Activated T-cell treated with anti-CD3 and anti-CD28 coated beads for 48 hours (primary cell): Measurements from ENCODE around the gene MAPKAPK2.

Source experiments
- DNase-seq: peaks from one replicate; pipeline ENCODE4 v3.0.0-alpha.2; 2020; ENCODE audit warnings: low read depth

Gene MAPKAPK2

DNA sequence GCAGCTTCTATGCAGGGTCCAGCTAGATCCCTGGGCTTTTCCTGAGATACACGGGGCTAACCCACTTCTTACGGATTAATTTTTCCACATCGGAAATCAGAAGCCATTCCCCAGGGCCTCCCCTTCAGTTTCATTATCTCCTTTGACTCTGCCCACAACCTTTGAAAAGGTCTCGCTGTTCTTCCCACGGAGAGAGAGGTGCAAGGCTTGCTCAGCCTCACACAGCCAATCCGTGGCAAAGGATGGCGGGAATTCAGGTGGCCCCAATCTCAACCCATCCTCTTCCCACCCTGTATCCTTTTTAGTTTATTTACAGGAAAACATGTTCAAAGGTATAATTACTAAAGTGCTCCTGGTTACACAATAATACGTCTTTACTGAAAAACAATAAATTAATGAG is 702 bp upstream of the MAPKAPK2 start:
- DNase-seq, result no peak

DNA sequence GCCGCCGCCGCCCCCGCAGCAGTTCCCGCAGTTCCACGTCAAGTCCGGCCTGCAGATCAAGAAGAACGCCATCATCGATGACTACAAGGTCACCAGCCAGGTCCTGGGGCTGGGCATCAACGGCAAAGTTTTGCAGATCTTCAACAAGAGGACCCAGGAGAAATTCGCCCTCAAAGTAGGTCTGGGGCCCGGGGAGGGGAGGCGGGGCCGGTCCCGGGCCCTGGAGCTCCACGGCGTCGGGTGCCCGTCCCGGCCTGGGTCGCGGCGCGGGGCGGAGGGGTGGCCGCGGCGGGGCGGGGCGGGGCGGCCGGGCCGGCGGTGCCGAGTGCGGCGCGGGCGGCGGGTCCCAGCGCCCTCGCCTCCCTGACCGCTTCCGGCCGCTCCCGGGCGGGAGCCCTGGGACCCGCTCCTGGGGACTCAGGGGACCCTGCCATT is 646 bp downstream of the MAPKAPK2 start:
- peak; percentile 46 for DNase-seq

- no peak for DNase-seq
These were observed 1.2 kb downstream of the MAPKAPK2 start for GRCh38 chr1:206685769-206686477.

- DNase-seq, result no peak
These were observed 2.0 kb downstream of the MAPKAPK2 start for GRCh38 chr1:206686478-206687249.

DNA sequence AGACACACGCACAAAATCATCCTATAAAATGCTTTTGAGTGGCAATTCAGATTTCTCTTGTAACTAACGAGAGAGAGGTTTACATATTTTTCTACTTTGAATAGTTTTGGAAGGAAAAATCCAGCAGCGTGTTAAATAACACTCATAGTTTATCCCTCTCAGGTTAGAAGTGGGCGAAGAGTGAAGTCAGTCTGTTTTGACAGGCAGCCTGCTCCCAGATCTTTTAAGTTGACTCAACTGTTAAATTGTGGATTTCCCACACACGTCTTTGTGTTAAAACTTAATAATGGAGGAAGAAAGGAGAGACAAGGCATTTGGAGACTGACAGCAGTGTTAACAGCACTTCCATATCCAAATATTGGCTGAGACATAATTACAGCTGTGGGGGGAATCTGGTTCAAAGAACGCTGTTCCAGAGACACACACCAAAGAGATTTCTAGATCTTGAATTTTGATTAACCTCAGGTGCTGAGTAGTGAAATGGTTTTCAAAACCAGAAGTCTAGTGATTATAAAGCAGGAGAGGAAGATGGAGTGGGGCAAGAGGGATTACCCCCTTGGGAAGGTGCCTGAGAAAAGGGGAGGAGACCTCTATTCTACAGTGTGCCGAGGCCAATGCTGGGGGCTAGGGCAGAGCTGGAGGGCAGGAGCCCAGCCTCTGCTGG is 2.7 kb downstream of the MAPKAPK2 start:
- no peak for DNase-seq

GRCh38 chr1:206687915-206688442 is 3.3 kb downstream of the MAPKAPK2 start:
- no peak for DNase-seq

DNA sequence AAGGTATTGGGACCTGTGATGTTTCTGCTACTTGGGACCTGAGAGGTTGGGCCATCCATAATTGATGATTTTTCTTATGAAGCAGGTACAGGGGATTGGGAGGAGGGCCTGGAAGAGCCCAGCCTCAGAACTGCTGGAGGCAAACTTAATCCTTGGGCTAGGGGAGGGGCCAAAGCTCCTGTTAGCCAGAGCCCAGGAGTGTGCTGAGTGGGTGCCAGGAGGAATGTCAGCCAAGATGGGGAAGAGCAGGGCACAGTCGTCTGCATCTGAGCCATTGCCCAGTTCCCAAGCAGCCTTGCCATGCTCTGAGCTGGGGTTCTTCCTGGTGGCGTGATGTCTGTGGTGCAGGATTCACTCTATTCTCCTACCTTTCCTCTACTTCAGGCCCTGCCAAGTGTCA is 5.8 kb downstream of the MAPKAPK2 start:
- DNase-seq, result no peak

GRCh38 chr1:206691604-206692003 is 6.9 kb downstream of the MAPKAPK2 start:
- DNase-seq, result no peak

- DNase-seq, result no peak
These were observed 8.3 kb downstream of the MAPKAPK2 start for GRCh38 chr1:206693029-206693428.

DNA sequence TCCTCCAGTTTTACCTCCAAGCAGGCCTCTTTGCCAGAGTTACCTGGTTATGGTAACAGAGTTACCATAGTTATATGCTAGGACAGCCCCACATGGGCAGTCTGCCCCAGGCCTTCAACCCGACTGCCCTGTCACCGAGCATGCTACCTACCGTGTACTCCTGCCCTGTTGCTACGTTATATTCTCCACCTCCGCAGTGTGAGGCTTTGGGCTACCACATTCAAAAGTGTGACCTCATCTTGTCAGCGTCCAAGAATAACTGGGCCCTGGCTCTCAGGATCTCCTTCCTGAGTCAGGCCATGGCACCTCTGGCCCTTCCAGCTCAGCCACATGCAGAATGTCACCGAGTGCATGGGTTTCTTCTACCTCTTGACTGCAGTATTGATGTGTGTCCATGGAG is 8.9 kb downstream of the MAPKAPK2 start:
- DNase-seq, result no peak

DNA sequence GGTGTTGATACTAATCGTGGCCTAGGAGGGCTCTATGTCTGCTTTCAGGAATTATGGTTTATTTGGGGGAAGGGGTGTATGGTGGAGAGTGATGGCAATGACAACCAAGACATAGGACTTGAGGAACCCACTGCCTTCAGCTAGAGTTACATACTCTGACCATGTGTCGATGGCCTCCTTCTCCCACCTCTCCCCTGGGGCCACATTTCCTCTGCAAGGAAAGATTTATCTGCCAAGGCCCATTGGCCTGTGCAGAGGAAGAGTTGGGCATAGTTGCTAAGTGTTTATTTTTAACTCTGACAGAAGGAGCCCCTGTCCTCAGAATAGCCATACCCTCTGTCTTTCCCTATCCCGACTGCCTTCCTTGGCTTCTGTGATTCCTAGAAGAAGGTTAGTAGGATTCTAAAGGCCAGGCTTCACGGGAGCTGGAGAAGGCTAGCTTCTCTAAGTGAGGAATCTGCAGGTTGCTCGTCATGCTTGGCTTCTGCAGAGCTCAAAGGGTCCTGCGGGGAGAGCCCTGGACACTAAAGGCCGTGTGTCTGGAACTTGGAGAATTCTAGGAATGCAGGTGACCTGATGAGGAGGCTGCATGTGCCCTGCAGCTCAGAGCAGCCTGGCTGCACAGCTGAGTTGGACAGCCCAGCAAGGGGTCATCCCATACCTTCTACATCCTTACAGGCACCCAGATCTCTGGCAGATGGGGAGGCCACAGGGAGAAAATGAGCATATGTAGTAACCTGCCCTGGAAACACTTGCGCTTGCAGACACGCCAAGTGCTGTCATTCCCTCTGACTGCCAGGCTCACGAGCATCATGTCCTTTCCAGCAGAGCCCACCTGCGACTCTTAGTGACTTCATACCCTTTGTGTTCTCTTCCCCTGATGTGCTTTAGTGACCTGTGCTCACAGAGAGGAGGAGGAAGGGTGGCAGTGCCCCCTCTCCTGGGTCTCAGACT is 9.7 kb downstream of the MAPKAPK2 start:
- DNase-seq, result no peak

GRCh38 chr1:206695733-206696132 is 11.0 kb downstream of the MAPKAPK2 start:
- no peak for DNase-seq

- no peak for DNase-seq
These were observed 12.3 kb downstream of the MAPKAPK2 start for GRCh38 chr1:206696812-206697585.

- DNase-seq, result no peak
These were observed 13.3 kb downstream of the MAPKAPK2 start for GRCh38 chr1:206698011-206698410.

DNA sequence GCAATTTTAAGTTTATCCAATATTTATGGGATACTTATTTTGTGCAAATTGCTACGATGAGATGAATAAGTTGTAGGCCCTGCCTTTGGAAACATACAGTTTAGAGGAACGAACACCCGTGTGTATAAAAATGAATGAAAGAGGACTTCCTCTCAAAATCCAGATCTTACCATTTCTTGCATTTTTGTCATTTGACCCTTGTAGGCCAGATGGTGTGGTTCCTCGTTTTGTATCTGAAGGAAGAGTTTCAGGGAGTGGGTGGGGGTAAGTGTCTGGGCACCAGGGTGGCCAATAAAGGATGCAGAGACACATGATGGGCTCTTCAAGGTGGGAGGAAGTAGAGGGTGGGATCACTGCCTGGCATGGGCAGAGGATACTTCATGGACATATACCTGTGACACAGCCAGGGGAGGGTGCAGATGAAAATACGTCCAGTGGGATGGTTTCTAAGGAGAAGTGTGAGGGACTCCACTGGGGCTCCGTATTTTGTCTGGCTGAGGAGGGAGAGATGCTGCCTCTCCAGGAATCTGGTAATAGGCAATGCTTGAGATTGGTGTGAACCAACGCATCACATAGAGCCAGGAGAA is 14.4 kb downstream of the MAPKAPK2 start:
- DNase-seq, result no peak

DNA sequence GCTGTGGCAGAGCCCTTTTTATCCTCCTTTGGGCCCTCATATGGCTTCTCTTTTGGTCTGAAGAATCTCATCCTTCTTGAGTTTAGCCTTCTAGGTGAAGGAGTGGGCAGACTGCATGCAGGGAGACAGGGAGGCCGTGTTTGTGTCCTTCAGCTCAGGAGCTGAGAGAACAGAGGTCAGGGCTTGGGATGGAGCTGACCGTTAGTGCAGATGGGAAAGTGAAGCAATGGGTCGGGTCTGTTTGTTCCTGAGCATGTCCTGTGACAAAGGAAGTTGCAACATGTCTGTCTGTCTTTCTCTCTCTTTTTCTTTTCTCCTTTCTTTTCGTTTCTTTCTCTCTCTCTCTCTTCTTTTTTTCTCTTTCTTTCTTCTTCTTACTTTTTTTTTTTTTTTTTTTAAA is 14.9 kb downstream of the MAPKAPK2 start:
- no peak for DNase-seq

DNA sequence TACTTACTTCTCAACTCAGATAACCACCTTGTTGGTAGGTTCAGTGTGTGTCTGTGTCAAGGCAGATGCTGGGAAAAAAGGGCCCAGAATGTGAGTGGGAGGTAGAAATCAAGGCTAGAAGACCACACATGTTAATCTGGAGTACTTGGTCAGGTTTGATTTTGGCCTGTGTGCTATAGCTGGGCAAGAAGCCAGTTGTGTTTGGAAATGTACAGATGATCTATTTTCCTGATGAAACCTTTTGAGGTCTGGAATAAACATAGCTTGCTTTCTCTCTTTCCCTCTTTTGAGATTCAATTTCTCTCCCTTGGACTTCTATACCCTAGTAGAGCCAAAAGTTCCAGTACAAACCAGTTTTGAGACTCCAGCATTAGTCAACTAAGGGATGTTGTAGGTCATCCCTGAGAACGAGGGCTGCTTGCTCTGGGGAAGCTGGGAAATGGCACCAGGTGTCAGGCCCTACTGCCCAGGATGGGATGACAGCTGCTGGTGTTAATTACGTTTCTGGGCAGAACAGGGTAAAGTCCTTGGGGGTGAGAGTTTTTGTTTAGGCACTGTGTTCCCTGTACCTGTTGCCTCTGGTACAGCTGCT is 15.8 kb downstream of the MAPKAPK2 start:
- no peak for DNase-seq

- DNase-seq, result no peak
These were observed 17.6 kb downstream of the MAPKAPK2 start for GRCh38 chr1:206702260-206702659.

GRCh38 chr1:206702803-206703202 is 18.1 kb downstream of the MAPKAPK2 start:
- no peak for DNase-seq

DNA sequence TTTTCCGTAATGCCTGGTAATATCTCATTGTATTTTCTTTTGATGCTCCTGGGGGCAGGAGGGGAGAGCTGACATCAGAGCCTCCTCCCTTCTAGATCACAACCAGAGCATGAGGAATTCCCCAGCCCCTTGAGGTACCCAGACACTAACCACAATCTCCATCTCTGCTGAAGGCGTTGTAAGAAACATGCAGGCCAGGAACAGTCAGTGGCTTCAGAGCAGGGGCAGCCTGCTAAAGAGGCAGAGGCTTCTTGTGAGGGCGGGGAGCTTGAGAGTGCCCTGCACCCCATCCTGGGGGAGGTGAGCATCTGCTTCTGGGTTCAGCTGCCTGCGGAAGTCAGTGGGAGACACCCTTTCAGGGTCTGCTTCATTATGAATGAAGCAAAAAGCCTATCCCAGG is 19.0 kb downstream of the MAPKAPK2 start:
- DNase-seq, result peak; percentile 37
